Measurements from ENCODE around the gene PSD.

- TF ChIP-seq CTCF (conservative IDR thresholded peaks at IDR 0.05; ENCODE audit: low read length) = no peak
- TF ChIP-seq EZH2phosphoT487 (IDR thresholded peaks at IDR 0.05; ENCODE audit: borderline replicate concordance) = no peak
Measured at GRCh38 chr10:102452672-102453340, 34.2 kb upstream of the PSD start.
